Mononuclear cell (primary cell): ENCODE data around the gene HCST. TPM values are rescaled to one million over a fixed set of nuclear protein-coding genes. Genes with fewer than 3 reads are reported as not detected.
A peak's percentile ranks its signal among the peaks of the same experiment; 100 is the strongest.

Source experiments
- H3K27me3 ChIP-seq: 2 replicates; pipeline ENCODE4 v1.6.0; 2011; ENCODE audit warnings: low read length, control low read depth; ENCODE audit not compliant: insufficient read depth
- H3K4me1 ChIP-seq: 2 replicates; pipeline ENCODE4 v1.5.1; 2011; ENCODE audit warnings: mild to moderate bottlenecking, low read length, control low read depth; ENCODE audit not compliant: insufficient read depth
- H3K4me3 ChIP-seq: 2 replicates; pipeline ENCODE4 v1.5.1; 2011; ENCODE audit warnings: mild to moderate bottlenecking, low read length, moderate library complexity
- H3K9me3 ChIP-seq: 2 replicates; pipeline ENCODE4 v1.5.1; 2011; ENCODE audit warnings: low read depth, mild to moderate bottlenecking, control low read depth, low read length
- total RNA-seq: library from RNA; depleted of rRNA; stranded (reverse); fragments of >200 nt; gene quantifications from one replicate; pipeline ENCODE4 v1.2.3, GENCODE V29; 2012

HCST gene
- total RNA-seq, 1 donor = 58.1 TPM

GRCh38 chr19:35935911-35936737 lies 33.8 kb downstream of the HCST start, which contains the start of gene LRFN3:
TSS of gene LRFN3 (plus strand) at chr19:35936374. CDS start at chr19:35939426, 3,052 bp downstream.
- Histone ChIP-seq H3K4me3 (peak within 1 kb of the TSS; percentile 26), H3K9me3 (no peaks in the 10 kb centered on the region), H3K27me3 (peaks cover 9% of the 10 kb centered on the region), H3K4me1 (peaks cover 20% of the 10 kb centered on the region)

GRCh38 chr19:35936738-35937268 lies 34.5 kb downstream of the HCST start:
- peak overlapping the region; percentile 18 for H3K4me3 ChIP-seq
- H3K9me3 ChIP-seq = no peaks in the 10 kb centered on the region
- peaks cover 9% of the 10 kb centered on the region for H3K27me3 ChIP-seq
- peaks cover 16% of the 10 kb centered on the region for H3K4me1 ChIP-seq

GRCh38 chr19:35937345-35938281 lies 35.3 kb downstream of the HCST start:
- H3K9me3 ChIP-seq = no peaks in the 10 kb centered on the region
- no peak overlapping the region for H3K4me3 ChIP-seq
- peaks cover 13% of the 10 kb centered on the region for H3K4me1 ChIP-seq
- peaks cover 9% of the 10 kb centered on the region for H3K27me3 ChIP-seq

- no peaks in the 10 kb centered on the region for H3K9me3 ChIP-seq
- peaks cover 9% of the 10 kb centered on the region for H3K27me3 ChIP-seq
- H3K4me1 ChIP-seq = peaks cover 13% of the 10 kb centered on the region
- H3K4me3 ChIP-seq = no peak overlapping the region
These were observed 36.2 kb downstream of the HCST start for GRCh38 chr19:35938282-35939224.

DNA sequence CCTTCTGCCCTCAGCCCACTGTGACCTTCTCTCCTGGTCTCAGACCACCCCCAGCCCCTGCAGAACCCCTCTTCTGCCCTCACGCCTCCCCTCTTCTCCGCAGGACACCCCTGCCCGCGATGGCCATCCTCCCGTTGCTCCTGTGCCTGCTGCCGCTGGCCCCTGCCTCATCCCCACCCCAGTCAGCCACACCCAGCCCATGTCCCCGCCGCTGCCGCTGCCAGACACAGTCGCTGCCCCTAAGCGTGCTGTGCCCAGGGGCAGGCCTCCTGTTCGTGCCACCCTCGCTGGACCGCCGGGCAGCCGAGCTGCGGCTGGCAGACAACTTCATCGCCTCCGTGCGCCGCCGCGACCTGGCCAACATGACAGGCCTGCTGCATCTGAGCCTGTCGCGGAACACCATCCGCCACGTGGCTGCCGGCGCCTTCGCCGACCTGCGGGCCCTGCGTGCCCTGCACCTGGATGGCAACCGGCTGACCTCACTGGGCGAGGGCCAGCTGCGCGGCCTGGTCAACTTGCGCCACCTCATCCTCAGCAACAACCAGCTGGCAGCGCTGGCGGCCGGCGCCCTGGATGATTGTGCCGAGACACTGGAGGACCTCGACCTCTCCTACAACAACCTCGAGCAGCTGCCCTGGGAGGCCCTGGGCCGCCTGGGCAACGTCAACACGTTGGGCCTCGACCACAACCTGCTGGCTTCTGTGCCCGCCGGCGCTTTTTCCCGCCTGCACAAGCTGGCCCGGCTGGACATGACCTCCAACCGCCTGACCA lies 37.2 kb downstream of the HCST start:
- Histone ChIP-seq H3K4me1 (peaks cover 13% of the 10 kb centered on the region), H3K4me3 (no peak overlapping the region), H3K27me3 (peaks cover 9% of the 10 kb centered on the region), H3K9me3 (no peaks in the 10 kb centered on the region)

GRCh38 chr19:35940078-35940775 lies 37.9 kb downstream of the HCST start:
- no peaks in the 10 kb centered on the region for H3K9me3 ChIP-seq
- H3K4me3 ChIP-seq = no peak overlapping the region
- H3K4me1 ChIP-seq = peaks cover 13% of the 10 kb centered on the region
- peaks cover 9% of the 10 kb centered on the region for H3K27me3 ChIP-seq

DNA sequence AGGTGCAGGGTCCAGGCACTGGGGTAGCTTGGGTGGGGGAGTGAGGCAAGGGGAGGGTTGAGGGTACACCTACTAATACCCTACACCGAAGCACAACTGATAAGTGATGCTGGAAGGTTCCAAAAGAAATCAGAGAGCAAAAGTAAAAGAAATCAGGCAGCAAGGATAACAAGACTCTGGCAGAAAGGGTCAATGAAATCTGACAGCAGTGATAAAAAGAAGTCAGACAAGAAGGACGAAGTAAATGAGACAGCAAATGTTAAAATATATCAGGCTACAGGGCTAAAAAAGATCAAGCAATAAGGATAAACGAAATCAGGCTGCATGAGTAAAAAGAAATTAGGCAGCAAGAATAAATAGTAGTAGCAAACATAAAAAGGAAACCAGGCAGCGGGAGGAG lies 38.5 kb downstream of the HCST start:
- Histone ChIP-seq H3K27me3 (peaks cover 5% of the 10 kb centered on the region), H3K4me3 (no peak overlapping the region), H3K9me3 (no peaks in the 10 kb centered on the region), H3K4me1 (peaks cover 8% of the 10 kb centered on the region)

DNA sequence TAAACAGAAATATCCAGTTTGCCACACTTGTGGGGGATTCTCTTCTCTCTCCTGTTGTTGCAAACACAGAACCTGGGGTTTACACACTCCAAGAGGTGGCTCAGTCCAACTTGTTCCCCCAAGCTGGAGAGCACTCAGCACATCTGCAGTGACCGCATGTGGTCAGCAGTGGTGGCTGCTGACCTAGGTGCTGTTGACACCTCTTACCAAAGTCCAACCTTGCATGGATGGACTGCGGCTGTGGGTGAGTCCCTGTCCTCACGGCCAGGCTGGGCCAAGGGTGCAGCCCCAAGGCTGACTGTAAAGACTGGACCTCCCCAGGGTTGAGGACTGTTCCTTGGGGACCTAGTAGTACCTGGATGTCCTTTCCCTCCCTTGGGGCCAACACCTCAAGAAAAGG lies 39.9 kb downstream of the HCST start:
- Histone ChIP-seq H3K27me3 (no peaks in the 10 kb centered on the region), H3K9me3 (no peaks in the 10 kb centered on the region), H3K4me1 (peaks cover under 1% of the 10 kb centered on the region), H3K4me3 (no peak overlapping the region)

- no peaks in the 10 kb centered on the region for H3K9me3 ChIP-seq
- no peak overlapping the region for H3K4me3 ChIP-seq
- no peaks in the 10 kb centered on the region for H3K27me3 ChIP-seq
- no peaks in the 10 kb centered on the region for H3K4me1 ChIP-seq
These were observed 41.3 kb downstream of the HCST start for GRCh38 chr19:35943321-35944301.

- Histone ChIP-seq H3K4me1 (no peaks in the 10 kb centered on the region), H3K27me3 (no peaks in the 10 kb centered on the region), H3K4me3 (no peak overlapping the region), H3K9me3 (no peaks in the 10 kb centered on the region)
These were observed 42.2 kb downstream of the HCST start for GRCh38 chr19:35944556-35944955.

- Histone ChIP-seq H3K4me1 (no peaks in the 10 kb centered on the region), H3K27me3 (no peaks in the 10 kb centered on the region), H3K9me3 (no peaks in the 10 kb centered on the region), H3K4me3 (no peak overlapping the region)
These were observed 42.9 kb downstream of the HCST start for GRCh38 chr19:35945121-35945790.

DNA sequence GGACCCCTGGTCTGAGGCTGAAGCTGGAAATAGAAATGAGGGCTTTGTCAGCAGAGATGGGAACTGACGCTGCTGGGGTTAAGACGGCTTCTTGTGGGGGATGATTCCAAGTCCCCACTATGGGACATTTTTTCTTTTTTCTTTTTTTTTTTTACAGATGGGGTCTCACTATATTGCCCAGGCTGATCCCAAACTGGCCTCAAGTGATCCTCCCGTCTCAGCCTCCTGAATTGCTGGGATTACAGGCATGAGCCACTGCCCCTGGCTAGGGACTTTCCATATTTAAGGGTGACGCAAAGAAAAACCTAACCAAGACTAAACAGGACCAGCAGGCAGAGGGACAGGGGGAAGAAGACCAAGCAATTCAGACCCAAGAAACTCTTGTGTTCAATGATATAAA lies 43.9 kb downstream of the HCST start:
- H3K27me3 ChIP-seq = no peaks in the 10 kb centered on the region
- H3K4me1 ChIP-seq = no peaks in the 10 kb centered on the region
- no peaks in the 10 kb centered on the region for H3K9me3 ChIP-seq
- H3K4me3 ChIP-seq = no peak overlapping the region
